Measurements from ENCODE around the gene USP32.

The USP32 gene

GRCh38 chr17:60293580-60294335, 98.2 kb downstream of the USP32 start:
- no peaks in the 10 kb centered on the region for H4K20me1 ChIP-seq (ENCODE audit: low read depth, low read length)
- TF ChIP-seq EZH2phosphoT487 (conservative IDR thresholded peaks at IDR 0.05; ENCODE audit: low read length) (no peak), CTCF (IDR thresholded peaks at IDR 0.05; ENCODE audit: insufficient read depth, low read length, poor library complexity, severe bottlenecking) (no peak)

GRCh38 chr17:60292697-60293096, 99.2 kb downstream of the USP32 start:
- Histone ChIP-seq H3K79me2 (ENCODE audit: insufficient read depth, low read length) (no peaks in the 10 kb centered on the region), H4K20me1 (ENCODE audit: low read depth, low read length) (no peaks in the 10 kb centered on the region), H3K4me3 (ENCODE audit: insufficient read depth, low read length, poor library complexity, severe bottlenecking) (no peak overlapping the region), H3K36me3 (ENCODE audit: low read length) (no peaks in the 10 kb centered on the region), H3K27ac (ENCODE audit: low read depth, low read length) (no peak overlapping the region), H3K9me2 (replicated peaks; ENCODE audit: insufficient read depth, low read length) (no peaks in the 10 kb centered on the region), H3K27me3 (ENCODE audit: low read length) (no peaks in the 10 kb centered on the region), H3F3A (ENCODE audit: insufficient read depth) (no peaks in the 10 kb centered on the region), H2AFZ (ENCODE audit: low read depth, low read length, severe bottlenecking) (no peak overlapping the region), H3K9ac (ENCODE audit: low read length) (no peak overlapping the region), H3K4me2 (ENCODE audit: low read depth, low read length, poor library complexity, severe bottlenecking) (no peak overlapping the region), H3K9me3 (ENCODE audit: insufficient read depth, low read length) (no peaks in the 10 kb centered on the region)
- TF ChIP-seq CTCF (IDR thresholded peaks at IDR 0.05; ENCODE audit: insufficient read depth, low read length, poor library complexity, severe bottlenecking) (no peak), EZH2phosphoT487 (conservative IDR thresholded peaks at IDR 0.05; ENCODE audit: low read length) (no peak)

More at GRCh38 chr17:60293580-60294335, 98.2 kb downstream of the USP32 start:
- Histone ChIP-seq H3K36me3 (ENCODE audit: low read length) (no peaks in the 10 kb centered on the region), H3K9me3 (ENCODE audit: insufficient read depth, low read length) (no peaks in the 10 kb centered on the region), H3K4me2 (ENCODE audit: low read depth, low read length, poor library complexity, severe bottlenecking) (no peak overlapping the region), H2AFZ (ENCODE audit: low read depth, low read length, severe bottlenecking) (no peak overlapping the region), H3K79me2 (ENCODE audit: insufficient read depth, low read length) (no peaks in the 10 kb centered on the region), H3K9ac (ENCODE audit: low read length) (no peak overlapping the region), H3K9me2 (replicated peaks; ENCODE audit: insufficient read depth, low read length) (no peaks in the 10 kb centered on the region), H3F3A (ENCODE audit: insufficient read depth) (no peaks in the 10 kb centered on the region), H3K27ac (ENCODE audit: low read depth, low read length) (no peak overlapping the region), H3K4me3 (ENCODE audit: insufficient read depth, low read length, poor library complexity, severe bottlenecking) (no peak overlapping the region), H3K27me3 (ENCODE audit: low read length) (no peaks in the 10 kb centered on the region)

GRCh38 chr17:60284709-60285108, 107.2 kb downstream of the USP32 start:
- H2AFZ ChIP-seq (ENCODE audit: low read depth, low read length, severe bottlenecking) = no peak overlapping the region
- H3K9ac ChIP-seq (ENCODE audit: low read length) = no peak overlapping the region
- no peak overlapping the region for H3K4me3 ChIP-seq (ENCODE audit: insufficient read depth, low read length, poor library complexity, severe bottlenecking)
- no peak for TF ChIP-seq CTCF (IDR thresholded peaks at IDR 0.05; ENCODE audit: insufficient read depth, low read length, poor library complexity, severe bottlenecking)
- no peak for TF ChIP-seq EZH2phosphoT487 (conservative IDR thresholded peaks at IDR 0.05; ENCODE audit: low read length)
- no peaks in the 10 kb centered on the region for H3K9me2 ChIP-seq (replicated peaks; ENCODE audit: insufficient read depth, low read length)
- H3K79me2 ChIP-seq (ENCODE audit: insufficient read depth, low read length) = no peaks in the 10 kb centered on the region
- no peaks in the 10 kb centered on the region for H4K20me1 ChIP-seq (ENCODE audit: low read depth, low read length)
- no peaks in the 10 kb centered on the region for H3K27me3 ChIP-seq (ENCODE audit: low read length)
- H3K36me3 ChIP-seq (ENCODE audit: low read length) = no peaks in the 10 kb centered on the region
- no peaks in the 10 kb centered on the region for H3F3A ChIP-seq (ENCODE audit: insufficient read depth)
- no peak overlapping the region for H3K4me2 ChIP-seq (ENCODE audit: low read depth, low read length, poor library complexity, severe bottlenecking)
- no peaks in the 10 kb centered on the region for H3K9me3 ChIP-seq (ENCODE audit: insufficient read depth, low read length)
- no peak overlapping the region for H3K27ac ChIP-seq (ENCODE audit: low read depth, low read length)

All from SU-DHL-6 (cell line).